ENCODE measurements around the gene DNAJC4.

The DNAJC4 gene

GRCh38 chr11:64224151-64224890 lies 6.0 kb upstream of the DNAJC4 start:
- Histone ChIP-seq H3K9ac (ENCODE audit: insufficient read length) (no peak overlapping the region), H3K4me3 (no peak overlapping the region), H3K9me3 (ENCODE audit: low read depth, low read length) (no peaks in the 10 kb centered on the region), H3K27ac (peak overlapping the region; percentile 2; the same call in 1 of the 2 replicates), H3K36me3 (ENCODE audit: insufficient read depth, low read length) (no peaks in the 10 kb centered on the region; the same call in 1 of the 2 replicates)
- TF ChIP-seq FOXP2 (optimal IDR thresholded peaks at IDR 0.05; ENCODE audit: control extremely low read depth, extremely low read length, insufficient read depth) (no peak), POLR2AphosphoS5 (IDR thresholded peaks at IDR 0.05; ENCODE audit: borderline replicate concordance, low read depth, low read length) (no peak), EZH2 (IDR thresholded peaks at IDR 0.05) (no peak)
- no peak for DNase-seq (ENCODE audit: low read depth, low spot score)

- H3K4me3 ChIP-seq = peak overlapping the region; percentile 99
- H3K36me3 ChIP-seq (ENCODE audit: insufficient read depth, low read length) = no peaks in the 10 kb centered on the region; the same call in 1 of the 2 replicates
- no peak for DNase-seq (ENCODE audit: low read depth, low spot score)
- TF ChIP-seq POLR2AphosphoS5 (IDR thresholded peaks at IDR 0.05; ENCODE audit: borderline replicate concordance, low read depth, low read length) (no peak), EZH2 (IDR thresholded peaks at IDR 0.05) (no peak), FOXP2 (optimal IDR thresholded peaks at IDR 0.05; ENCODE audit: control extremely low read depth, extremely low read length, insufficient read depth) (no peak)
- H3K27ac ChIP-seq = 0 out of 2 replicates have a peak overlapping the region, but pooled peaks have one; percentile 64
- peak overlapping the region; percentile 88 for H3K9ac ChIP-seq (ENCODE audit: insufficient read length)
- no peaks in the 10 kb centered on the region for H3K9me3 ChIP-seq (ENCODE audit: low read depth, low read length)
These were observed 5.3 kb upstream of the DNAJC4 start for GRCh38 chr11:64224891-64225607.

- Histone ChIP-seq H3K9me3 (ENCODE audit: low read depth, low read length) (no peaks in the 10 kb centered on the region), H3K36me3 (ENCODE audit: insufficient read depth, low read length) (no peaks in the 10 kb centered on the region), H3K27ac (peak within 1 kb of the TSS; percentile 64), H3K9ac (ENCODE audit: insufficient read length) (peak within 1 kb of the TSS; percentile 88), H3K4me3 (peak within 1 kb of the TSS; percentile 99)
- DNase-seq (ENCODE audit: low read depth, low spot score) = no peak
- TF ChIP-seq FOXP2 (optimal IDR thresholded peaks at IDR 0.05; ENCODE audit: control extremely low read depth, extremely low read length, insufficient read depth) = peak; percentile 35
- TF ChIP-seq POLR2AphosphoS5 (IDR thresholded peaks at IDR 0.05; ENCODE audit: borderline replicate concordance, low read depth, low read length) = peak; percentile 90
- TF ChIP-seq EZH2 (IDR thresholded peaks at IDR 0.05) = no peak
These were observed 4.5 kb upstream of the DNAJC4 start, which contains the start of the genes NUDT22 and TRPT1 for GRCh38 chr11:64225608-64226506. Gene NUDT22 (plus strand): TSS chr11:64226274. CDS start chr11:64226653, 379 bp downstream. Gene TRPT1 (minus strand): TSS chr11:64226186. CDS start chr11:64225860, 326 bp downstream.

- no peak for DNase-seq (ENCODE audit: low read depth, low spot score)
- Histone ChIP-seq H3K4me3 (peak overlapping the region; percentile 99), H3K36me3 (ENCODE audit: insufficient read depth, low read length) (no peaks in the 10 kb centered on the region), H3K27ac (no peak overlapping the region), H3K9ac (ENCODE audit: insufficient read length) (peak overlapping the region; percentile 88), H3K9me3 (ENCODE audit: low read depth, low read length) (no peaks in the 10 kb centered on the region)
- TF ChIP-seq POLR2AphosphoS5 (IDR thresholded peaks at IDR 0.05; ENCODE audit: borderline replicate concordance, low read depth, low read length) (no peak), FOXP2 (optimal IDR thresholded peaks at IDR 0.05; ENCODE audit: control extremely low read depth, extremely low read length, insufficient read depth) (no peak), EZH2 (IDR thresholded peaks at IDR 0.05) (no peak)
These were observed 3.8 kb upstream of the DNAJC4 start for GRCh38 chr11:64226507-64227051.

GRCh38 chr11:64227405-64227956 lies 2.9 kb upstream of the DNAJC4 start:
- Histone ChIP-seq H3K4me3 (peak overlapping the region; percentile 99), H3K9me3 (ENCODE audit: low read depth, low read length) (no peaks in the 10 kb centered on the region)

GRCh38 chr11:64229090-64229743 lies 1.1 kb upstream of the DNAJC4 start:
- no peak overlapping the region for H3K4me3 ChIP-seq
- H3K36me3 ChIP-seq (ENCODE audit: insufficient read depth, low read length) = no peaks in the 10 kb centered on the region
- no peak for TF ChIP-seq FOXP2 (optimal IDR thresholded peaks at IDR 0.05; ENCODE audit: control extremely low read depth, extremely low read length, insufficient read depth)
- no peak for TF ChIP-seq EZH2 (IDR thresholded peaks at IDR 0.05)
- TF ChIP-seq POLR2AphosphoS5 (IDR thresholded peaks at IDR 0.05; ENCODE audit: borderline replicate concordance, low read depth, low read length) = no peak
- H3K9ac ChIP-seq (ENCODE audit: insufficient read length) = no peak overlapping the region
- no peaks in the 10 kb centered on the region for H3K9me3 ChIP-seq (ENCODE audit: low read depth, low read length)
- no peak for DNase-seq (ENCODE audit: low read depth, low spot score)
- no peak overlapping the region for H3K27ac ChIP-seq

More at GRCh38 chr11:64227405-64227956, 2.9 kb upstream of the DNAJC4 start:
- Histone ChIP-seq H3K27ac (no peak overlapping the region), H3K9ac (ENCODE audit: insufficient read length) (peak overlapping the region; percentile 88), H3K36me3 (ENCODE audit: insufficient read depth, low read length) (no peaks in the 10 kb centered on the region)
- no peak for DNase-seq (ENCODE audit: low read depth, low spot score)
- TF ChIP-seq EZH2 (IDR thresholded peaks at IDR 0.05) = no peak
- no peak for TF ChIP-seq POLR2AphosphoS5 (IDR thresholded peaks at IDR 0.05; ENCODE audit: borderline replicate concordance, low read depth, low read length)
- TF ChIP-seq FOXP2 (optimal IDR thresholded peaks at IDR 0.05; ENCODE audit: control extremely low read depth, extremely low read length, insufficient read depth) = no peak

- H3K9me3 ChIP-seq (ENCODE audit: low read depth, low read length) = no peaks in the 10 kb centered on the region
- H3K4me3 ChIP-seq = peak overlapping the region; percentile 94
- no peak for DNase-seq (ENCODE audit: low read depth, low spot score)
- H3K36me3 ChIP-seq (ENCODE audit: insufficient read depth, low read length) = no peaks in the 10 kb centered on the region
- peak overlapping the region; percentile 71 for H3K9ac ChIP-seq (ENCODE audit: insufficient read length)
- peak overlapping the region; percentile 50; the same call in 1 of the 2 replicates for H3K27ac ChIP-seq
- no peak for TF ChIP-seq FOXP2 (optimal IDR thresholded peaks at IDR 0.05; ENCODE audit: control extremely low read depth, extremely low read length, insufficient read depth)
- no peak for TF ChIP-seq POLR2AphosphoS5 (IDR thresholded peaks at IDR 0.05; ENCODE audit: borderline replicate concordance, low read depth, low read length)
- no peak for TF ChIP-seq EZH2 (IDR thresholded peaks at IDR 0.05)
These were observed 591 bp upstream of the DNAJC4 start for GRCh38 chr11:64229744-64230170.
